ENCODE data around the gene SLC31A1.
"Not testable (repeated sequence)": the region's sequence is repeated elsewhere in the genome, so short reads cannot be mapped to it uniquely, and the experiment has no call there.

SLC31A1 gene

DNA sequence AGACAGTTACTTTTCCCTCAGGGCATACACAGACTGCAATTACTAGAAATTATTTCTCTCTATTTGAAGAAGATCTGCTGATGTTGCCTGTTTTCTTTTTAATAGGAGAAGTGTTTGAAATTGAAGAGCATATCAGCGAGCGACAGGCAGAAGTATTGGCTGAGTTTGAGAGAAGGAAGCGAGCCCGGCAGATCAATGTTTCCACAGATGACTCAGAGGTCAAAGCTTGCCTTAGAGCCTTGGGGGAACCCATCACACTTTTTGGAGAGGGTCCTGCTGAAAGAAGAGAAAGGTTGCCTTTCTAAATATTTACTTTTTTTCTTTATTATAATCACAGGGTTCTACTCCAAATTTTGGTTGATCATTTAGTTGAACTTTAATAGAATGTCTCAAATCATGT is 57.5 kb downstream of the SLC31A1 start:
- Mint-ChIP-seq H3K4me3 (no peak overlapping the region), H3K27ac (ENCODE audit: low read depth) (peak overlapping the region; percentile 19), H3K36me3 (ENCODE audit: insufficient read depth) (peaks cover 56% of the 10 kb centered on the region), H3K27me3 (no peaks in the 10 kb centered on the region), H3K4me1 (peaks cover 32% of the 10 kb centered on the region), H3K9me3 (no peaks in the 10 kb centered on the region)
- ATAC-seq (replicated peaks; ENCODE audit: extremely low read depth, poor library complexity, severe bottlenecking) (no peak), DNase-seq (ENCODE audit: low spot score in 2 of 2) (no peak)

DNA sequence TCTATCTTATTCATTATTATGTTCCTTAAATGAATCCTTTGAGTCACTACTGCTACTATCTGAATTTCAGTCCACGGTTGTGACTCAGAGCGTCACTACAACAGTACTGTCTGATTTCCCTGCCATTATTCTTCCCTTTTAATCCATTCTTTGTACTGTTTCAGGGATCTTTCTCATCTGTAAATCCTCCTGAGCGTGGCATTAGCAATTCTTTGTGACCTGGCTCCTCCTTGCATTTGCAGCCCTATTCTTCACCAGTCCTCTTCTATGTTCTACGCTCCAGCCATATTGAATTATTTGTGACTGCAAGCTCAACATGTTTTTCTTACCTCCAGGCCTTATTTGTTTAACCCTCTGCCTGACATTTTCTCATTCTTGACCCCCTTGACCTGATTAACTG is 60.0 kb downstream of the SLC31A1 start:
- ATAC-seq (replicated peaks; ENCODE audit: extremely low read depth, poor library complexity, severe bottlenecking) (no peak), DNase-seq (ENCODE audit: low spot score in 2 of 2) (no peak)
- Mint-ChIP-seq H3K27me3 (no peaks in the 10 kb centered on the region), H3K4me1 (peaks cover 26% of the 10 kb centered on the region), H3K4me3 (no peak overlapping the region), H3K27ac (ENCODE audit: low read depth) (peak overlapping the region; percentile 19), H3K36me3 (ENCODE audit: insufficient read depth) (peaks cover 70% of the 10 kb centered on the region), H3K9me3 (no peaks in the 10 kb centered on the region)

DNA sequence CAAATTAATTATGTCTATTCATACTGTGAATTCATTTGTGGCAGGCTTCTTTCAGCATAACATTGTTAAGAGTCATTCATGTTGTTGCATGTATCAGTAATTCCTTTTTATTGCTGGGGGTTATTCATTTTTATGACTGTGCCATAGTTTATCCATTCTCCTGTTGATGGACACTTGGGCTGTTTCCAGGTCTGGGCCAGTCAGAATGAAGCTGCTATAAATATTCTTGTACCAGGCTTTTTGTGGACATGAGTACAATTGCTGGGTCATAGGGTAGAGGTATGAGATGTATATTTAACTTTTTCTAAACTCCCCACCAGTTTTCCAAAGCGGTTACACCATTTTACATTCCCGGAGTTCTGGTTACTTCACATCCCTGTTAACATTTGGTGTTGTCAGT is 67.7 kb downstream of the SLC31A1 start:
- H3K27ac Mint-ChIP-seq (ENCODE audit: low read depth) = no peak overlapping the region

DNA sequence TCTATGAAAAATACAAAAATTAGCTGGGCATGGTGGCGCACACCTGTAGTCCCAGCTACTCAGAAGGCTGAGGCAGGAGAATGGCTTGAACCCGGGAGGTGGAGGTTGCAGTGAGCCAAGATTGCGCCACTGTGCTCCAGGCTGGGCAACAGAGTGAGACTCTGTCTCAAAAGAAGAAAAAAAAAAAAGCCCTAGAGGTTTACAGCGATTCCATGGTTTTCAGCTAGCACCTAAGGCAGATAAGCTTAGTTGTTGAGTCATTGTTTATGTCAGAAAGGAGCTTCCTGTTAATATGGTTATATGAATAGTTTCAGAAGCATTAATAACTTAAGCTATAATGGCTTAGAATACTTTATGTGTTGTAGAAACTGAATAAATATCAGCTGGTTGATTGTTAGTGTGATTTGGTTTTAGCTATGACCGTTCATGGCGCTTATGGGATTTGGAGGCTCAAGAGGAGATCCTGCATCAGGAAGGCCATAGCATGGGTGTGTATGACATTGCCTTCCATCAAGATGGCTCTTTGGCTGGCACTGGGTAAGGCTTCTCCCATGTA is 68.8 kb downstream of the SLC31A1 start:
- H3K4me1 Mint-ChIP-seq = no peaks in the 10 kb centered on the region
- no peaks in the 10 kb centered on the region for H3K27me3 Mint-ChIP-seq
- no peak for DNase-seq (ENCODE audit: low spot score in 2 of 2)
- no peaks in the 10 kb centered on the region for H3K9me3 Mint-ChIP-seq
- no peak for ATAC-seq (replicated peaks; ENCODE audit: extremely low read depth, poor library complexity, severe bottlenecking)
- no peak overlapping the region for H3K27ac Mint-ChIP-seq (ENCODE audit: low read depth)
- H3K36me3 Mint-ChIP-seq (ENCODE audit: insufficient read depth) = peaks cover 64% of the 10 kb centered on the region
- H3K4me3 Mint-ChIP-seq = no peak overlapping the region

More for the DNA sequence above, 67.7 kb downstream of the SLC31A1 start:
- no peaks in the 10 kb centered on the region for H3K27me3 Mint-ChIP-seq
- no peak overlapping the region for H3K4me3 Mint-ChIP-seq
- ATAC-seq (replicated peaks; ENCODE audit: extremely low read depth, poor library complexity, severe bottlenecking) (no peak), DNase-seq (ENCODE audit: low spot score in 2 of 2) (no peak)
- H3K36me3 Mint-ChIP-seq (ENCODE audit: insufficient read depth) = peaks cover 72% of the 10 kb centered on the region
- no peaks in the 10 kb centered on the region for H3K4me1 Mint-ChIP-seq
- H3K9me3 Mint-ChIP-seq = no peaks in the 10 kb centered on the region

DNA sequence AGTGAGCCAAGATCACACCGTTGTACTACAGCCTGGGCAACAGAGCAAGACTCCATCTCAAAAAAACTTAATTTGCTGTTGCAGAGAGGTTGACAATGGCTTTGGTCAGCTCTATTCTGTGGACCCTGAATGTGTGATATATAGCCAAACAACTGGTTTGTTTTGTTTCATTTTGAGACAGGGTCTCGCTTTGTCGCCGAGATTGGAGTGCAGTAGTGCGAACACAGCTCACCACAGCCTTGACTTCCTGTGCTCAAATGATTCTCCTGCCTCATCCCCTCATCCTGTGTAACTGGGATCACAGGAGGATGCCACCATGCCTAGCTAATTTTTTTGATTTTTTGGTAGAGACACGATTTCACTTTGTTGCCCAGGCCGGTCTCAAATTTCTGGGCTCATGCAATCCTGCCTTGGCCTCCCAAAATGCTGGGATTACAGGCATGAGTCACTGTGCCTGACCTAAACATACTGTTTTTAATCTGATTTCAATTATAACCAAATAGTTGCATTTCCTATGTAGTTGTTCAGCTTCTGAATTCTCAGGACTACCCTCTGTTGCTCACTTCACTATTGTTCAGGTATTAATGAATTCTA is 72.0 kb downstream of the SLC31A1 start:
- H3K9me3 Mint-ChIP-seq = no peaks in the 10 kb centered on the region
- H3K27me3 Mint-ChIP-seq = no peaks in the 10 kb centered on the region
- peak overlapping the region; percentile 13 for H3K27ac Mint-ChIP-seq (ENCODE audit: low read depth)
- no peak overlapping the region for H3K4me3 Mint-ChIP-seq
- H3K4me1 Mint-ChIP-seq = no peaks in the 10 kb centered on the region
- ATAC-seq (replicated peaks; ENCODE audit: extremely low read depth, poor library complexity, severe bottlenecking) (no peak), DNase-seq (ENCODE audit: low spot score in 2 of 2) (no peak)
- H3K36me3 Mint-ChIP-seq (ENCODE audit: insufficient read depth) = peaks cover 40% of the 10 kb centered on the region

DNA sequence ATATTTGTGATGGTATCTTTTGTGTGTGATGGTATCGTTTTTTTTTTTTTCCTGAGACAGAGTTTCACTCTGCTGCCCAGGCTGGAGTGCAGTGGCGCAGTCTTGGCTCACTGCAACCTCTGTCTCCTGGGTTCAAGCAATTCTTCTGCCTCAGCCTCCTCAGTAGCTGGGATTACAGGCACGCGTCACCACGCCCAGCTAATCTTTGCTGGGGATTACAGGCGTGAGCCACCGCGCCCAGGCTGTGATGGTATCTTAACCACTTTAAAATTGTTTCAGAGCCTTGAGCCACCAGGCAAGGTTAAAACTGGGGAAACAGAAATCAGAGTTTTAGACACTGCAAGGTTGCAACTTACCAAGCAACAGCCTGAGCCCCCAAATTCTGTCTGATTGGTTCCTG is 74.9 kb downstream of the SLC31A1 start:
- H3K9me3 Mint-ChIP-seq; H3K27ac Mint-ChIP-seq (ENCODE audit: low read depth); H3K4me1 Mint-ChIP-seq; H3K4me3 Mint-ChIP-seq; ATAC-seq (replicated peaks; ENCODE audit: extremely low read depth, poor library complexity, severe bottlenecking); DNase-seq (ENCODE audit: low spot score in 2 of 2): not testable (repeated sequence)
- H3K27me3 Mint-ChIP-seq = peaks cover 14% of the 10 kb centered on the region
- H3K36me3 Mint-ChIP-seq (ENCODE audit: insufficient read depth) = peaks cover 17% of the 10 kb centered on the region

DNA sequence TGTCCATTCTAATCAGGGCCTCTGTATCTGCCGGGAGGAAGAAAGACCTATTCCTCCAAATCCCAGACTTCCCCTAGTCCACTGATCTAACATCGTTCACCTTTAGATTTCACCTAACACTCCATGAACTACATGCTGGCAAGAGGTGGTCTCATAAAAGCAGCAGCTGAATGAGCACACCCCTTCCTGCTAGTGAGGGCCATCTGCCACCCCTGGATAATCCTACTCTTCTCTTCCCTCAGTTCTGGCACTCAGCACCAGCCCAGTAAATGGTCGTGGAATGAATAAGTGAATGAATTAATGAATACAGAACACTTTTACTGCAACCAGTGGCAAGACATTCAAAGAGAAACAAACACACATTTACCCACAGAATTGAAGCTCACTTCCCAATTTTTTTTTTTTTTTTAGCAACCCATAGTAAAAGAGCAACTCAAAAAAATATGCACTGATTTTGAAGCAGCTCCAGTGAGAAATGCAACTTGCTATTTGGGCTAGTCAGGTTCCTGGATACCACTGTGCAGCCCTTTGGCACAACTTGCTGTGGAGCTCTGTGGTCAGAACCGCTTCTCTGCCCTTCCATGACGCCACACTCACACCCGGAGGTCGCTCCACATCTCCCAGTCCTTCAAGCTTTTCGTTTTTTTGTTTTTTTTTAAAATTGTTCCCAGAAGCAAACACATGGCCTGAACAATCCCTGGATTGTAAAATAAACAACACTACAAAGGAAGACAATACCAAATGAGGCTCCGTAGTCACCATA is 75.6 kb downstream of the SLC31A1 start:
- no peak overlapping the region for H3K27ac Mint-ChIP-seq (ENCODE audit: low read depth)
- H3K4me3 Mint-ChIP-seq = no peak overlapping the region
- no peaks in the 10 kb centered on the region for H3K4me1 Mint-ChIP-seq
- ATAC-seq (replicated peaks; ENCODE audit: extremely low read depth, poor library complexity, severe bottlenecking) = no peak
- no peak for DNase-seq (ENCODE audit: low spot score in 2 of 2)
- no peaks in the 10 kb centered on the region for H3K9me3 Mint-ChIP-seq
- peaks cover 12% of the 10 kb centered on the region for H3K36me3 Mint-ChIP-seq (ENCODE audit: insufficient read depth)
- peaks cover 20% of the 10 kb centered on the region for H3K27me3 Mint-ChIP-seq

DNA sequence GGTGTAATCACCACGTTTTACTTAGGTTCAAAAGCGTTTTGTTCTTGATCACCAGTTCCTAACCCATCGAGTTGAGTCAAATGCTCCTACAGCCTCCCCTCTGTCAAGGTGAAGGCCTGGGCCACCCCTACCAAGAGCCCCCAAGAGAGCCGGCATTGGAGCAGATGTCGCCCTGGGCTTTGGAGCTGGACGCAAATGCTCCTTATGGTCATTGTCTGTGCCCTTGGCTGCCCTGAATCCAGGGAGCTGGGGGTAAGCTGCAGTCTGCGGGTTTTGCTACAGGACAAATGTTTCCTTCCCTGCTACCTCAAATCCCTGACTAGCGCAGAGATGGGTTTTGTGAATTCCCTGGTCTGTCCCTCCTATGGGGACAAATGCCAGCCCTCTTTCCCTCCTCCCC is 77.0 kb downstream of the SLC31A1 start:
- DNase-seq (ENCODE audit: low spot score in 2 of 2) (no peak), ATAC-seq (replicated peaks; ENCODE audit: extremely low read depth, poor library complexity, severe bottlenecking) (no peak)
- H3K27ac Mint-ChIP-seq (ENCODE audit: low read depth) = peak overlapping the region; percentile 55
- H3K36me3 Mint-ChIP-seq (ENCODE audit: insufficient read depth) = peaks cover 2% of the 10 kb centered on the region
- H3K4me1 Mint-ChIP-seq = no peaks in the 10 kb centered on the region
- peaks cover 33% of the 10 kb centered on the region for H3K27me3 Mint-ChIP-seq
- no peak overlapping the region for H3K4me3 Mint-ChIP-seq
- no peaks in the 10 kb centered on the region for H3K9me3 Mint-ChIP-seq

DNA sequence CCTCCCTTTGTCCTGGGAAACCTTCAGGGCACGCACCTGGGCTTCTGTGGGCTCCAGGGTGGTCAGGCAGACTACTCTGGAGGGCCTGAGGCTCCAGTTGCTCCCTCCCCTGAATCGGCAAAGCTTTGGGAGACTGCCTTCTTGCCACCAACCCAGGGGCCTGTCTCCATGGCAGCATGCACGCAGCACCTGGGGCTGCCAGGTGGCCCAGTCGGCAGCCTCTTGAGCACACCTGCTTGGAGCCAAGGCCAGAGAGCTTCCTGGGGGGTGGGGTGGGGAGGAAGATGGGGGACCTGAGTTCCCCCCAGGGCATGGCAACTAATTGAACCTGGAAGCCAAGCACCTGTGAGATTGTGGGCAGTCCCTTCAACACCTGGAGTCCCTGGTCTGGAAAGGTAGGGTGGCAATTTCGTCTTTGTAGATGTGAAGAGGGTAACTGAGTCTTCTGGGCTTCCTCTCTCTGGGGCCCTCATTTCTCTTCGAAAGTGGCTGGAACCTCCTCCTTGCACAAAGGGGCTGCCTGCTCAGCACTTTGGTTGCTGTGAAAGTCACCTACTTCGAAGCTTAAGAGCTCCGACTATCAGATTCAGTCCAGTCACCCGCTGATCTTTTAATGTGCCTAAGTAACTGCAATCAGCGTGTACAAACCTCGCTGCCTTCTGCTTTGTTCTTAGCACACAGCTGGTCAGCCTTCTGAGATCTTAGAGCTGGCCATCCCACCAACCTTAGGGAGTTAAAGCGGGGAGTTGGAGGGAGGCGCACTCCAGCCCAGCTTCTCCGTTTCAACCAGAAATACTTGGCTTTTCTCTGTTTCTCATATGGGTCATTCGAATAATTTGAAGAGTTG is 77.8 kb downstream of the SLC31A1 start:
- Mint-ChIP-seq H3K36me3 (ENCODE audit: insufficient read depth) (no peaks in the 10 kb centered on the region), H3K4me1 (no peaks in the 10 kb centered on the region), H3K9me3 (no peaks in the 10 kb centered on the region), H3K4me3 (no peak overlapping the region), H3K27me3 (peaks cover 36% of the 10 kb centered on the region), H3K27ac (ENCODE audit: low read depth) (peak overlapping the region; percentile 55)
- no peak for ATAC-seq (replicated peaks; ENCODE audit: extremely low read depth, poor library complexity, severe bottlenecking)
- DNase-seq (ENCODE audit: low spot score in 2 of 2) = no peak

DNA sequence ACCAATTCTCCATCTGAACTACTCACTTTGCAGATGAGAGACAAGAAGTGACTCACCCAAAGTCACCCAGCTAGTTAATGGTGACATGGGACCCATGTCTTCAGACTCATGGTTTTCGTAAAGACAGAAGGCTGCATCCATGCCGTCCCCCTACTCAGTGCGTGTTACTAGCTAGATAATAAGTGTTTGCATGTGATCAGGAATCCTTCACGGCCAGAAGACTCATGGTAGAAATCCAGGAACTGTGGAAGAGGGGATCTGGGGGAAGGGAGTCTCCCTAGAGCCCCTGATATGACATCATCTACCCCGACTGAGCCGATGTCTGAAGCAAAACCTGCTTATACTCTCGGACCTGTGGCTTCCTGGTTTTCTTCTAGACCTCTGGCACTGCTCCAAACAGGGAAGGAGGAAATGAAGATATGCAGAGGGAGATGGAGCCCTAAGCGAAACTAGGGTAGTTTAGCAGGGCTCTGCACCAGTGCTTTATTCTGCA is 78.5 kb downstream of the SLC31A1 start:
- Mint-ChIP-seq H3K27me3 (peaks cover 36% of the 10 kb centered on the region), H3K36me3 (ENCODE audit: insufficient read depth) (no peaks in the 10 kb centered on the region), H3K27ac (ENCODE audit: low read depth) (no peak overlapping the region), H3K9me3 (no peaks in the 10 kb centered on the region), H3K4me1 (no peaks in the 10 kb centered on the region), H3K4me3 (no peak overlapping the region)
- ATAC-seq (replicated peaks; ENCODE audit: extremely low read depth, poor library complexity, severe bottlenecking) (no peak), DNase-seq (ENCODE audit: low spot score in 2 of 2) (no peak)

DNA sequence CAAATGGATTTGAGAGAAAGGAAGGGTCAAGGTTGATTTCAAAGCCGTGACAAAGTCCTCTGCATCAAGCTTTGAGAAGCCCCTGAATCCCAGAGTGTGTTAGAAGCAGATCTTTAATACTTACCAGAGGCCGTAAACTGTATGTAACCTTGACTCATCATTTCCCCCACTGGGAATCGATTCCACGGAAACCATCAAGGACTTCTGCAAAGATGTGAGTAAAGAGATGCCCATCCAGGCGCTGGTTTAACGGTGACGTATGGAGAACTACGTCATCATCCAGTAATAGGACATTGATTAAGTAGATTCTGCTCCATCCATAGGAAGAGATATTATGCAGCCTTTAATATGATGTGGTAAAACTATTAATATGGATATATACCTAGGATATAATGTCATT is 80.2 kb downstream of the SLC31A1 start:
- Mint-ChIP-seq H3K27ac (ENCODE audit: low read depth) (no peak overlapping the region), H3K4me1 (no peaks in the 10 kb centered on the region), H3K36me3 (ENCODE audit: insufficient read depth) (no peaks in the 10 kb centered on the region), H3K27me3 (peaks cover 36% of the 10 kb centered on the region), H3K9me3 (no peaks in the 10 kb centered on the region), H3K4me3 (no peak overlapping the region)
- ATAC-seq (replicated peaks; ENCODE audit: extremely low read depth, poor library complexity, severe bottlenecking) = no peak
- DNase-seq (ENCODE audit: low spot score in 2 of 2) = no peak

DNA sequence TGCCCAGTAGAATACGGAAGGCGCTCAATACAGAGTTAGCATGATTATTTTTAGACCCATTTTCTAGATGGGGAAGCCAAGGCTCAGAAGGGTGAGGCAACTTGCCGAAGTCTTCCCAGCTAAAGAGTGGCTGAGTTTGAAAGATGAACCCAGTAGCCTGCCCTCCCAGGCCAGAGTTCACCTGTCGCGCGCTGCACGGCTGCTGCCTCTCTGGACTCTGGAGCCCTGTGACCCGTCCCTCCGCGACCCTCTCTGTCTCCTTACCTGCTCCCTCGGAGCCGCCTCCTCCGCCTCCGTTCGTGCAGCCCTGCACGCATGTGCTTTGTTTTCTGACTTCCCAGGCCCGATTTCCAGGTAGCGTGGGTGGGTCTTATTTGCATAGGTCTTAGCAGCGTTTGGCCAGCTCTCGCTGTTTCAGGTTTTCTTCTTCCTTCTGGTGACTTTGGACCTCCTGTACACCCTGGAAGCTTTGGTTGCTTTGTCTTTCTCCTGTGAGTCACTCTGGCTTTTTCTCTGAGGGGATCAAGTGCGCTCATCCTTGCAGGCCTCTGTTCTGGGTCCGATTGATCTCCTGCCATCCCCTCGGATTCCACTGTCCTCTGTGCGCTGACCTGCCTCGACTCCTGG is 81.6 kb downstream of the SLC31A1 start, which contains the start of gene RNF183:
TSS of gene RNF183 (minus strand) at position 585 of the 627 bp plus-strand sequence. CDS start 5,192 bp downstream, outside the sequence.
- no peaks in the 10 kb centered on the region for H3K9me3 Mint-ChIP-seq
- peaks cover 36% of the 10 kb centered on the region for H3K27me3 Mint-ChIP-seq

More for the DNA sequence above, 81.6 kb downstream of the SLC31A1 start, which contains the start of gene RNF183:
- Mint-ChIP-seq H3K27ac (ENCODE audit: low read depth) (no peak within 1 kb of the TSS), H3K36me3 (ENCODE audit: insufficient read depth) (no peaks in the 10 kb centered on the region), H3K4me3 (no peak within 1 kb of the TSS), H3K4me1 (no peaks in the 10 kb centered on the region)
- DNase-seq (ENCODE audit: low spot score in 2 of 2) (no peak), ATAC-seq (replicated peaks; ENCODE audit: extremely low read depth, poor library complexity, severe bottlenecking) (no peak)
